GM23338 (cell line): ENCODE measurements around the gene WFDC8. TPM values are rescaled to one million over a fixed set of nuclear protein-coding genes. Genes with fewer than 3 reads are reported as not detected.

ENCODE experiments used
- ATAC-seq: fragments of 200-7000 bp; cut with Tn5 transposase; 3 replicates; pipeline ENCODE4 v1.9.1; 2020
- DNase-seq: peaks from one replicate; pipeline ENCODE4 v3.0.0-alpha.2; 2015; ENCODE audit warnings: low spot score
- H2AFZ ChIP-seq: fragments of 200-600 bp; sonication (generic); 2 replicates; pipeline ENCODE4 v1.8.0; 2016; ENCODE audit warnings: antibody characterized with exemption, mild to moderate bottlenecking, moderate library complexity
- H3F3A ChIP-seq: fragments of 200-600 bp; sonication (generic); replicated peaks from 2 replicates; pipeline ENCODE4 v1.8.0; 2017; ENCODE audit warnings: antibody characterized with exemption, mixed run types, low read depth
- H3K27ac ChIP-seq: fragments of 200-600 bp; sonication (generic); 2 replicates; pipeline ENCODE4 v1.6.1; 2016; ENCODE audit warnings: low read depth
- H3K27me3 ChIP-seq: fragments of 200-600 bp; sonication (generic); 2 replicates; pipeline ENCODE4 v1.8.0; 2016; ENCODE audit warnings: mild to moderate bottlenecking, mixed run types, moderate library complexity; ENCODE audit not compliant: insufficient read depth
- H3K36me3 ChIP-seq: fragments of 200-600 bp; sonication (generic); 2 replicates; pipeline ENCODE4 v1.8.0; 2016; ENCODE audit warnings: mild to moderate bottlenecking; ENCODE audit not compliant: insufficient read depth
- H3K4me1 ChIP-seq: fragments of 200-600 bp; sonication (generic); 2 replicates; pipeline ENCODE4 v1.8.0; 2016; ENCODE audit warnings: mild to moderate bottlenecking, moderate library complexity; ENCODE audit not compliant: insufficient read depth
- H3K4me2 ChIP-seq: fragments of 200-600 bp; sonication (generic); 2 replicates; pipeline ENCODE4 v1.7.1; 2017; ENCODE audit warnings: mixed run types
- H3K4me3 ChIP-seq: fragments of 200-600 bp; sonication (generic); 2 replicates; pipeline ENCODE4 v1.6.1; 2016; ENCODE audit warnings: mixed run types
- H3K79me2 ChIP-seq: fragments of 200-600 bp; sonication (generic); replicated peaks from 2 replicates; pipeline ENCODE4 v1.8.0; 2017; ENCODE audit warnings: mild to moderate bottlenecking; ENCODE audit not compliant: insufficient read depth
- H3K9me2 ChIP-seq: fragments of 200-600 bp; sonication (generic); 2 replicates; pipeline ENCODE4 v1.8.0; 2017; ENCODE audit not compliant: insufficient read depth
- H4K20me1 ChIP-seq: fragments of 200-600 bp; sonication (generic); replicated peaks from 2 replicates; pipeline ENCODE4 v1.8.0; 2017; ENCODE audit warnings: mild to moderate bottlenecking; ENCODE audit not compliant: insufficient read depth
- H3K27ac Mint-ChIP-seq: 2 replicates; pipeline ENCODE4 v1.8.0; 2020; ENCODE audit warnings: inconsistent platforms, mild to moderate bottlenecking, moderate library complexity, mixed read lengths
- H3K27me3 Mint-ChIP-seq: 3 replicates; pipeline ENCODE4 v1.8.0; 2022; ENCODE audit warnings: low read depth, mild to moderate bottlenecking, moderate library complexity, mixed read lengths, inconsistent platforms; ENCODE audit not compliant: insufficient read depth, poor library complexity
- H3K36me3 Mint-ChIP-seq: 3 replicates; pipeline ENCODE4 v1.8.0; 2021; ENCODE audit warnings: low read depth, mild to moderate bottlenecking, inconsistent platforms, moderate library complexity, mixed read lengths
- H3K4me1 Mint-ChIP-seq: 3 replicates; pipeline ENCODE4 v1.8.0; 2020; ENCODE audit warnings: mild to moderate bottlenecking, inconsistent platforms, mixed read lengths
- H3K4me3 Mint-ChIP-seq: 3 replicates; pipeline ENCODE4 v1.8.0; 2021; ENCODE audit warnings: moderate library complexity, mild to moderate bottlenecking, inconsistent platforms, mixed read lengths
- H3K9me3 Mint-ChIP-seq: 3 replicates; pipeline ENCODE4 v1.8.0; 2020; ENCODE audit warnings: moderate library complexity, mild to moderate bottlenecking, inconsistent platforms, mixed read lengths
- CTCF ChIP-seq, 2 experiments: fragments of 200-600 bp in 1 of 2; sonication (generic) in 1 of 2; conservative IDR thresholded peaks; 2 replicates each; pipeline versions ENCODE4 v1.5.1 to v1.6.1; 2016 to 2017; ENCODE audit warnings: antibody characterized with exemption in 2 of 2, low read depth in 2 of 2, mild to moderate bottlenecking in 2 of 2, moderate library complexity in 1 of 2
- ETS1 ChIP-seq: IDR thresholded peaks from 2 replicates; pipeline ENCODE4 v1.6.1; 2016; ENCODE audit warnings: antibody characterized with exemption
- EZH2 ChIP-seq: fragments of 200-600 bp; sonication (generic); IDR thresholded peaks from one replicate; pipeline ENCODE4 v1.8.0; 2017; ENCODE audit warnings: antibody characterized with exemption, mild to moderate bottlenecking, low read depth; ENCODE audit not compliant: unreplicated experiment
- EZH2phosphoT487 ChIP-seq: fragments of 200-600 bp; sonication (generic); IDR thresholded peaks from one replicate; pipeline ENCODE4 v1.8.1; 2018; ENCODE audit warnings: antibody characterized with exemption; ENCODE audit not compliant: unreplicated experiment
- JUNB ChIP-seq: IDR thresholded peaks from one replicate; pipeline ENCODE4 v1.6.1; 2016; ENCODE audit warnings: antibody characterized with exemption; ENCODE audit not compliant: unreplicated experiment
- NANOG ChIP-seq: IDR thresholded peaks from 2 replicates; pipeline ENCODE4 v1.6.1; 2016; ENCODE audit warnings: antibody characterized with exemption, borderline replicate concordance
- REST ChIP-seq: IDR thresholded peaks from one replicate; pipeline ENCODE4 v1.6.1; 2018; ENCODE audit warnings: antibody characterized with exemption; ENCODE audit not compliant: unreplicated experiment
- STAT1 ChIP-seq: IDR thresholded peaks from one replicate; pipeline ENCODE4 v1.6.1; 2016; ENCODE audit warnings: antibody characterized with exemption; ENCODE audit not compliant: unreplicated experiment
- ZNF114 ChIP-seq: fragments of 250-450 bp; sonication (Bioruptor Pico); IDR thresholded peaks from 2 replicates; pipeline ENCODE4 v1.5.0; 2020; ENCODE audit warnings: mild to moderate bottlenecking, moderate library complexity
- polyA plus RNA-seq: library from polyadenylated mRNA; unstranded; fragments of >200 nt; fragmentation: Nextera tagmentation; extraction: Ambion mirVana; gene quantifications from 2 replicates; pipeline ENCODE4 v1.2.1, GENCODE V29; 2016
- total RNA-seq: library from RNA; depleted of rRNA; stranded (reverse); fragments of >200 nt; shearing (Covaris generic); gene quantifications from 2 replicates; pipeline ENCODE4 v1.2.3, GENCODE V29; 2014

Gene WFDC8
- total and polyA plus RNA-seq, 2 experiments from 2014 or later: 0.23 TPM; not detected in 1

- TF ChIP-seq REST (no peak), ZNF114 (CRISPR knock-in tag) (no peak), EZH2phosphoT487 (no peak), ETS1 (no peak), STAT1 (no peak)
These were observed 16.2 kb upstream of the WFDC8 start (continued) for GRCh38 chr20:45595235-45595634.

- no peaks in the 10 kb centered on the region for H3K4me1 Mint-ChIP-seq
- Histone ChIP-seq H3K27me3 (no peaks in the 10 kb centered on the region), H3K9me2 (peaks cover 9% of the 10 kb centered on the region), H2AFZ (no peak overlapping the region), H3K27ac (no peak overlapping the region), H4K20me1 (no peaks in the 10 kb centered on the region), H3K4me3 (no peak overlapping the region), H3K4me2 (no peak overlapping the region), H3K36me3 (no peaks in the 10 kb centered on the region), H3K4me1 (no peaks in the 10 kb centered on the region), H3K79me2 (no peaks in the 10 kb centered on the region), H3F3A (no peaks in the 10 kb centered on the region)
- no peak overlapping the region for H3K27ac Mint-ChIP-seq
- TF ChIP-seq ZNF114 (CRISPR knock-in tag) (no peak), JUNB (no peak), EZH2 (no peak)
- ATAC-seq: no peak
- peaks cover 9% of the 10 kb centered on the region for H3K36me3 Mint-ChIP-seq
- H3K9me3 Mint-ChIP-seq: peaks cover 9% of the 10 kb centered on the region
- no peak overlapping the region for H3K4me3 Mint-ChIP-seq
- DNase-seq: no peak
- H3K27me3 Mint-ChIP-seq: no peaks in the 10 kb centered on the region
These were observed 14.4 kb upstream of the WFDC8 start for GRCh38 chr20:45593498-45593897.

- H3K79me2 ChIP-seq: no peaks in the 10 kb centered on the region
- DNase-seq (peak; percentile 85), ATAC-seq (peak; percentile 71)
- no peak overlapping the region for H3K4me3 Mint-ChIP-seq
- no peak overlapping the region for H3K27ac ChIP-seq
- H2AFZ ChIP-seq: no peak overlapping the region
- peaks cover 9% of the 10 kb centered on the region; the same call in 2 of the 3 replicates for H3K36me3 Mint-ChIP-seq
- no peak overlapping the region for H3K27ac Mint-ChIP-seq
- H3K36me3 ChIP-seq: no peaks in the 10 kb centered on the region
- no peaks in the 10 kb centered on the region for H3K27me3 Mint-ChIP-seq
- H3K4me1 Mint-ChIP-seq: no peaks in the 10 kb centered on the region
- TF ChIP-seq NANOG: no peak
- TF ChIP-seq CTCF (conservative IDR thresholded peaks at IDR 0.05; ENCODE audit: low read depth in 2 of 2): peak; percentile 93 to 98
- no peak overlapping the region for H3K4me3 ChIP-seq
- H3K9me3 Mint-ChIP-seq: peaks cover 9% of the 10 kb centered on the region
- H3F3A ChIP-seq: no peaks in the 10 kb centered on the region
- H4K20me1 ChIP-seq: no peaks in the 10 kb centered on the region
- H3K27me3 ChIP-seq: no peaks in the 10 kb centered on the region
- no peaks in the 10 kb centered on the region for H3K4me1 ChIP-seq
- no peak overlapping the region for H3K4me2 ChIP-seq
- peaks cover 5% of the 10 kb centered on the region for H3K9me2 ChIP-seq
These were observed 13.6 kb upstream of the WFDC8 start for GRCh38 chr20:45592574-45593189.
